ENCODE results near the gene TTBK2. TPM values are rescaled to one million over a fixed set of nuclear protein-coding genes. Genes with fewer than 3 reads are reported as not detected.
"Not testable (repeated sequence)": the region's sequence is repeated elsewhere in the genome, so short reads cannot be mapped to it uniquely, and the experiment has no call there.

The TTBK2 gene
- total and polyA plus RNA-seq, 2 donors: 7.7 to 20.5 TPM

GRCh38 chr15:42919799-42920518, 619 bp downstream of the TTBK2 start:
- Histone ChIP-seq H3K4me3 (ENCODE audit: low read depth, low read length) (peak overlapping the region; percentile 96), H3K4me1 (ENCODE audit: insufficient read depth) (no peaks in the 10 kb centered on the region), H3K27ac (ENCODE audit: low read depth) (peak overlapping the region; percentile 86), H3K36me3 (ENCODE audit: insufficient read depth) (no peaks in the 10 kb centered on the region)
- DNase-seq (ENCODE audit: extremely low spot score): peak; percentile 2
- under 1% methylated on average over 40 of the region's 40 CpGs for WGBS

DNA sequence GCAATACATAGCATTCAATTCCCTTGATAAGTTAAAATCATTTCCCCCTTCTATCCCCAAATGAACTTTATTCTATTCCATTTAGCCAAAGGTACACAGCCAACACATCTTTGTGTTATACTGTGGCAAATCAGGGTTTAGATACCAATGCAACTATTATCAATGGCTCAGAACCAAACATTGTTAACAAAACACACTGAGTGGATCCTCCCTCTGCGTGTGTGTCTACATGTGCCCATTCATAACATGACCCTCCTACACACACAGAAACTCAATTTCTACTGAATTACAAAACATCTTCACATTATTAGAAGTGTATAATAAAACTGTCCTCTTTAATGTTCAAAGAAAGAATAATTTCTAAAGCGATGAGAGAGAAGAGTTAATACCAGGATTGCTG, 1.3 kb downstream of the TTBK2 start:
- H3K4me3 ChIP-seq (ENCODE audit: low read depth, low read length): peak overlapping the region; percentile 96
- no peak overlapping the region for H3K27ac ChIP-seq (ENCODE audit: low read depth)
- H3K4me1 ChIP-seq (ENCODE audit: insufficient read depth): no peaks in the 10 kb centered on the region
- no peaks in the 10 kb centered on the region for H3K36me3 ChIP-seq (ENCODE audit: insufficient read depth)
- WGBS: 43% methylated on average over 2 of the region's 2 CpGs
- no peak for DNase-seq (ENCODE audit: extremely low spot score)

GRCh38 chr15:42918047-42918446, 2.5 kb downstream of the TTBK2 start:
- Histone ChIP-seq H3K4me3 (ENCODE audit: low read depth, low read length) (no peak overlapping the region), H3K4me1 (ENCODE audit: insufficient read depth) (no peaks in the 10 kb centered on the region), H3K36me3 (ENCODE audit: insufficient read depth) (no peaks in the 10 kb centered on the region), H3K27ac (ENCODE audit: low read depth) (no peak overlapping the region)
- DNase-seq (ENCODE audit: extremely low spot score): no peak
- 90% methylated on average over 5 of the region's 5 CpGs for WGBS

- Histone ChIP-seq H3K4me1 (ENCODE audit: insufficient read depth) (no peaks in the 10 kb centered on the region), H3K36me3 (ENCODE audit: insufficient read depth) (no peaks in the 10 kb centered on the region), H3K27ac (ENCODE audit: low read depth) (no peak overlapping the region), H3K4me3 (ENCODE audit: low read depth, low read length) (no peak overlapping the region)
- 90% methylated on average over 3 of the region's 3 CpGs for WGBS
- DNase-seq (ENCODE audit: extremely low spot score): no peak
Measured at GRCh38 chr15:42915654-42916315, 4.8 kb downstream of the TTBK2 start.

DNA sequence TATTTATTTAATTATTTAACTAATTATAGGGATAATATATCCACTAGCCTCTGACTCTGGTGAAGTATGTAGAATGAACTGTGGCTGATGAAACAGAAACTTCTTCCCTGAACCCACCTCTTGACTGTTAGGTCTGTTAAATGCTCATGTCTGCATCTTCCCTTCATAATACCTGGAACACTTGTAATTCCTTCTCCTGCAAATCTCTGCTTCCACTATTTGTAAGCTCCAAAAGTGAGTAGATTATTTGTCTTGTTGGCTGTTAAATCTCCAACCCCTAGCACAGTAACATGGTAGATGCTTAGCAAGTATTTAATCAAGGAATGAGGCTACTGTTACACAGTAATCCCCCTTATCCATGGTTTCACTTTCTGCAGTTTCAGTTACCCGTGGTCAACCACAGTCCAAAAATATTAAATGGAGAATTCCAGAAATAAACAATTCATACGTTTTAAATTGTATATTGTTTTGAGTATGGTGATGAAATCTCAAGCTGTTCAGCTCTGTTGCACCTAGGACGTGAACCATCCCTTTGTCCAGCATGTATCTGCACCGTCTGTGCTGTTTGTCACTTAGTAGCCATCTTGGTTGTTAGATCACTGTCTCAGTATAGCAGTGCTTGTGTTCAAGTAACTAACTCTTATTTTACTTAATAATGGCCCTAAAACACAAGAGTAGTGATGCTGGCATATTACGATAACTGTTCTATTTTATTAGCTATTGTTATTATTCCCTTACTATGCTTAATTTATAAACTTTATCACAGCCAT, 5.7 kb downstream of the TTBK2 start:
- no peaks in the 10 kb centered on the region for H3K36me3 ChIP-seq (ENCODE audit: insufficient read depth)
- H3K4me1 ChIP-seq (ENCODE audit: insufficient read depth): no peaks in the 10 kb centered on the region
- no peak for DNase-seq (ENCODE audit: extremely low spot score)
- 63% methylated on average over 5 of the region's 5 CpGs for WGBS
- H3K4me3 ChIP-seq (ENCODE audit: low read depth, low read length): no peak overlapping the region
- no peak overlapping the region for H3K27ac ChIP-seq (ENCODE audit: low read depth)

DNA sequence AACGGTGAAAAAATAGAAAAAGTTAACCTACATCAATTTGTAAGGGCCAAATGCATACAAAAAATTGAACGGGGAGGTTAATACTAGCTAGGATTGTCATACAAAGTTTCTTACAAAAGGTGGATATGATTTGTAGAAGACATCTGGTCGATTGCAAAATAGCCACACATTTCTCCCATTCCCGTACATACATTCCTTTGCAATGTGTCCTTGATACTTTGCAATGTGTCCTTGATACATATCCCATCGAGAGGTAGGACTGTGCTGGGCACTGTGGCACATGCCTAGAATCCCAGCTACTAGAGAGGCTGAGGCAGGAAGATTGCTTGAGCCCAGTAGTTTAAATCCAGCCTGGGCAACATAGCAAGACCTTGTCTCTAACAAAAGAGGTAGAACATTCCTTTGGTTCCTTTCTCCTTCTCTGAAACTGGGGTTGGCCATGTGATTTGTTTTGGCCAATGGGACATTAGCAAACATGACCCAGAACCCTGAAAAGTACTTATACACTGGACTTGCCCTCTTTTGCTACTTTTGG, 9.5 kb downstream of the TTBK2 start:
- DNase-seq (ENCODE audit: extremely low spot score): no peak
- H3K27ac ChIP-seq (ENCODE audit: low read depth): no peak overlapping the region
- H3K36me3 ChIP-seq (ENCODE audit: insufficient read depth): no peaks in the 10 kb centered on the region
- no peaks in the 10 kb centered on the region for H3K4me1 ChIP-seq (ENCODE audit: insufficient read depth)
- H3K4me3 ChIP-seq (ENCODE audit: low read depth, low read length): no peak overlapping the region
- WGBS: 90% methylated on average over 5 of the region's 5 CpGs

DNA sequence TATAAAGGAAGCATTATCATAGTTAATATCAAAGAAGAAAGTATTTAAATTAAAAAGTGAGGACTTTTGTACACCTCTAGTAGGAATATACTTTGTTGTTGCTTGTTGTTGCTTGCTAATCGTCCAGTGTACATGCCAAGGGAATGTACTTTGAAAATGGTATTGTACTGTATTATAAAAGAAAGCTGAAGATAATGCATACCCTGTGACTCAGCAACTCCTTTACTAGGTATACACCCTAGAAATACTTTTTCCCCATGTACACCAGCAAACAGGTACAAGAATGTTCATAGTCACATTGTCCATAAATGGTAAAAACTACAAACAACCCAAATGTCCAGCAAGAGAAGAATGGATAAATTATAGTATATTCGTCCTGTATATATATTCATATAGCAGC, 12.0 kb downstream of the TTBK2 start:
- Histone ChIP-seq H3K4me3 (ENCODE audit: low read depth, low read length) (no peak overlapping the region), H3K4me1 (ENCODE audit: insufficient read depth) (no peaks in the 10 kb centered on the region), H3K27ac (ENCODE audit: low read depth) (no peak overlapping the region), H3K36me3 (ENCODE audit: insufficient read depth) (no peaks in the 10 kb centered on the region)
- 65% methylated on average over 2 of the region's 2 CpGs for WGBS
- DNase-seq (ENCODE audit: extremely low spot score): no peak

DNA sequence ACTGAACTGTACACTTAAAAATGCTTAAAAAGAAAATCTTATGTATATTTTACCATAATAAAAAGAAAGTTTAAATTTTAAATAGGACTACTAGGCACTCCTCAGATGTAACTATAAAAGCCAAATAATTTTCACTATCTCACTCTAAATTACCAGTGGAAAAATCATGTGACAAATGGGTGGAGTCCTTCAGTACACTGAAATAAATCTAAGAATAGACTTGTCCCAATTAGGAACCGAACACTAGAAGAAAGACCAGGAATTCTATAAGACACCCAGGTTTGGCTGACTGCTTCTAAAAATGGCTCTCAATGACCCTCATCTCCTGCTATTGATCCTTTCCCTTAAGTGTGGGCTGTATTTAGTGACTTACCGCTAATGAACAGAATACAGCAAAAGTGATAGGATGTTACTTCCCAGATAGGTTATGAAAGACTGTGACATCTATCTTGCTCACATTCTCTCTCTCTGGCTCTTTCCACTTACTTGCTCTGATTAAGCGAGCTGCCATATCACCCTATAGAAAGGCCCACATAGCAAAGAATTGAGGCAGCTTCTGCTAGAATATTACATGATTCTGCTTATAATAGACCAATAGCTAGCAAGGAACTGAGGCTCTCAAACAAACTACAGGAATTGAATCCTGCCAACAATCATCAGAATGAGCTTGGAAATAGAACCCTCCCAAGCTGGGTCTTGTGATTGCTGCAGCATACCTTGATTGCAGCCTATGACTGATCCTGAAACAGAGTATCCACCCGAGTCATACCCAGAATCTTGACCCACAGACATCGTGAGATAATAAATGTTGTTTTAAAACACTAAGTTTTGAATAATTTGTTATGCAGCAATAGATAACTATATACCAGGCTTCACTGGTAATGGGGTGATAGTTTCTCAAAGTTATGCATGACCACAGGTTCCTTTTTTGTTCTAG, 16.9 kb downstream of the TTBK2 start:
- no peaks in the 10 kb centered on the region for H3K36me3 ChIP-seq (ENCODE audit: insufficient read depth)
- H3K4me1 ChIP-seq (ENCODE audit: insufficient read depth): no peaks in the 10 kb centered on the region
- H3K27ac ChIP-seq (ENCODE audit: low read depth): no peak overlapping the region
- 80% methylated on average over 5 of the region's 5 CpGs for WGBS
- DNase-seq (ENCODE audit: extremely low spot score): no peak
- H3K4me3 ChIP-seq (ENCODE audit: low read depth, low read length): no peak overlapping the region

- not testable (repeated sequence) for H3K36me3 ChIP-seq (ENCODE audit: insufficient read depth); DNase-seq (ENCODE audit: extremely low spot score); H3K4me3 ChIP-seq (ENCODE audit: low read depth, low read length); H3K27ac ChIP-seq (ENCODE audit: low read depth); H3K4me1 ChIP-seq (ENCODE audit: insufficient read depth)
- 95% methylated on average over 1 of the region's 1 CpG for WGBS
Measured at GRCh38 chr15:42893911-42894310, 26.7 kb downstream of the TTBK2 start.

DNA sequence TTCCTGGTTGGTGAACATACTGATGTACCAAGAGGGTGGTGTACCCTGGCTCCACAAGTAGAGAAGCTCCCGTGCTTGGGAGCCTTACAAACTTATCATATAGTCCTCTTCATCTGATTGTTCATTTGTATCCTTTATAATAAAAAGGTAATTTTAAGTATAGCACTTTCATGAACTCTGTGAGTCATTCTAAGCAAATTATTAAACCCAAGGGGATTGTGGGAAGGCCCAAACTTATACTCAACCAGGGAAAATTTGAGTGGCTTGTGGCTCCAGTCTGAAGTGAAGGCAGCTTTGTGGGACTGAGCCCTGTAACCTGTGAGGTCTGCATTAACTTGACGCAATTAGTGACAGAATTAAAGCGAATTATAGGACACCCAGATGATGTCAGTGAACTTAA, 29.0 kb downstream of the TTBK2 start:
- no peak for DNase-seq (ENCODE audit: extremely low spot score)
- WGBS: 91% methylated on average over 3 of the region's 3 CpGs
- Histone ChIP-seq H3K4me1 (ENCODE audit: insufficient read depth) (no peaks in the 10 kb centered on the region), H3K4me3 (ENCODE audit: low read depth, low read length) (no peak overlapping the region), H3K27ac (ENCODE audit: low read depth) (no peak overlapping the region), H3K36me3 (ENCODE audit: insufficient read depth) (no peaks in the 10 kb centered on the region)

DNA sequence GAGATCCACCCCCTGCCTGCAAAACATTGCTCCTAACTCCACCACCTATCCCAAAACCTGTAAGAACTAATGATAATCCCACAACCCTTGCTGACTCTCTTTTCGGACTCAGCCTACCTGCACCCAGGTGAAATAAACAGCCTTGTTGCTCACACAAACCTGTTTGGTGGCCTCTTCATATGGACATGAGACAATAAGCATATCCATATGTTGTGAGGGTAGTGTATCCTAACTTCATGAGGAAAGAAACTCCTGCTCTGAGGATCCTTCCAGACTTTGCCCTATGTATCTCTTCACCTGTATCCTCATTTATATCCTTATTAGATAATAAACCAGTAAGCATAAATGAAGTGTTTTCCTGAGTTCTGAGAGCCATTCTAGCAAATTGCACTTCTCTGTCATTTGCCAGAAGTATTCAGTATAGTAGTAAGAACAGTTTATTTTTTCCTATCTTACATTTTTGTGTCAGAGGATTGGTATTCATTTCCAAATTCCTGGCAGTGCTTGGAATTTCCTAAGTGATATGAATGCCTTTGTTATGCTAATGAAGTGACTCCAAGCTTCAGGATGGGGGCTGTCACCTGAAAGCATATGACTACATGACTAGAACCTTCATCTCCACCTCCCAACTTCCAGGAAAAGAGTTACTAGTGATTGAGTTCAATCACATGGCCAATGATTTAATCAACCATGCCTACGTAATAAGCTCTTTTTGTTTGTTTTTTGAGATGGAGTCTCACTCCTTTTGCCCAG, 30.2 kb downstream of the TTBK2 start:
- WGBS: 75% methylated on average over 2 of the region's 2 CpGs
- H3K36me3 ChIP-seq (ENCODE audit: insufficient read depth): no peaks in the 10 kb centered on the region

DNA sequence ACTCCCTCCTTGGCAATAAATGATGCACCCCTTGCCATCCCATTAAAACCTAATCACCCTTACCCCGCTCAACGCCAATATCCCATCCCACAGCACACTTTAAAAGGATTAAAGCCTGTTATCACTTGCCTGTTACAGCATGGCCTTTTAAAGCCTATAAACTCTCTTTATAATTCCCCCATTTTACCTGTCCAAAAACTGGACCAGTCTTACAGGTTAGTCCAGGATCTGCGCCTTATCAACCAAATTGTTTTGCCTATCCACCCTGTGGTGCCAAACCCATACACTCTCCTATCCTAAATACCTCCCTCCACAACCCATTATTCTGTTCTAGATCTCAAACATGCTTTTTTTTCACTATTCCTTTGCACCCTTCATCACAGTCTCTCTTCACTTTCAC, 33.2 kb downstream of the TTBK2 start:
- H3K4me3 ChIP-seq (ENCODE audit: low read depth, low read length); H3K36me3 ChIP-seq (ENCODE audit: insufficient read depth); H3K4me1 ChIP-seq (ENCODE audit: insufficient read depth); DNase-seq (ENCODE audit: extremely low spot score); H3K27ac ChIP-seq (ENCODE audit: low read depth): not testable (repeated sequence)
- WGBS: 85% methylated on average over 3 of the region's 3 CpGs

More for the DNA sequence above, 30.2 kb downstream of the TTBK2 start:
- H3K4me3 ChIP-seq (ENCODE audit: low read depth, low read length): no peak overlapping the region
- DNase-seq (ENCODE audit: extremely low spot score): no peak
- no peak overlapping the region for H3K27ac ChIP-seq (ENCODE audit: low read depth)
- H3K4me1 ChIP-seq (ENCODE audit: insufficient read depth): no peaks in the 10 kb centered on the region

Measured in urinary bladder (tissue), 4 donors.